ENCODE results near the gene KSR2.
A peak's percentile ranks its signal among the peaks of the same experiment; 100 is the strongest.

The KSR2 gene

DNA sequence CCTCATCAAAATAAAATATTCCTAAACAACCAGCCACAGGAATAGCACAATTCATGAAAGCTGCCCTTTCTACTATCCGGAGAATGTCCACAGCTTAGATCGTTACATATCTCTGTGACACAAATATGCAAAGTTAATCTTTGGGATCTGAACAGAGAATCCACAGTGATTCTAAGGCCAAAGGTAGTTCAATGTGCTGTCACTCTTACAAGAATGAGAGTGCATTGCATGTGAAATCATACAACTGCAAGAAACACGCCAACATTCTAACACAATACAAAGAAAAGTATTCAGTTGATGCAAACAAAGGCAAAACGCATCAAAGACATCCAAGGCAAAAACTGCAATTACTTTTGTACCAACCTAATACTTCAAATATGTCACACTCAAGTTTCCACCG, 60.4 kb downstream of the KSR2 start:
- CTCF ChIA-PET, result interaction anchor here (0.6 kb wide), 1 partner anchor 155 kb away, joined by 3 read pairs; no protein-coding TSS in a partner anchor
- Histone ChIP-seq H3K4me3 (ENCODE audit: low read depth, low read length) (no peak overlapping the region), H3K27ac (ENCODE audit: extremely low read depth, low read depth, low read length) (no peak overlapping the region), H3K36me3 (ENCODE audit: control insufficient read depth in 2 of 2, insufficient read depth in 1 of 2, low read length in 2 of 2) (no peaks in the 10 kb centered on the region), H3K4me1 (ENCODE audit: control insufficient read depth, insufficient read depth, low read length) (no peaks in the 10 kb centered on the region), H3K9me3 (ENCODE audit: control insufficient read depth, insufficient read depth, low read depth, low read length) (no peaks in the 10 kb centered on the region)
- POLR2A ChIA-PET, result no interaction called here
- no peak for TF ChIP-seq ZNF335 (tag by site-specific recombination; conservative IDR thresholded peaks at IDR 0.05)
- TF ChIP-seq, protein P1, sequence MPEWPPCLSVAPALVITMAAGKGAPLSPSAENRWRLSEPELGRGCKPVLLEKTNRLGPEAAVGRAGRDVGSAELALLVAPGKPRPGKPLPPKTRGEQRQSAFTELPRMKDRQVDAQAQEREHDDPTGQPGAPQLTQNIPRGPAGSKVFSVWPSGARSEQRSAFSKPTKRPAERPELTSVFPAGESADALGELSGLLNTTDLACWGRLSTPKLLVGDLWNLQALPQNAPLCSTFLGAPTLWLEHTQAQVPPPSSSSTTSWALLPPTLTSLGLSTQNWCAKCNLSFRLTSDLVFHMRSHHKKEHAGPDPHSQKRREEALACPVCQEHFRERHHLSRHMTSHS (tag by site-specific recombination; IDR thresholded peaks at IDR 0.05), result no peak
- TF ChIP-seq, protein P2, sequence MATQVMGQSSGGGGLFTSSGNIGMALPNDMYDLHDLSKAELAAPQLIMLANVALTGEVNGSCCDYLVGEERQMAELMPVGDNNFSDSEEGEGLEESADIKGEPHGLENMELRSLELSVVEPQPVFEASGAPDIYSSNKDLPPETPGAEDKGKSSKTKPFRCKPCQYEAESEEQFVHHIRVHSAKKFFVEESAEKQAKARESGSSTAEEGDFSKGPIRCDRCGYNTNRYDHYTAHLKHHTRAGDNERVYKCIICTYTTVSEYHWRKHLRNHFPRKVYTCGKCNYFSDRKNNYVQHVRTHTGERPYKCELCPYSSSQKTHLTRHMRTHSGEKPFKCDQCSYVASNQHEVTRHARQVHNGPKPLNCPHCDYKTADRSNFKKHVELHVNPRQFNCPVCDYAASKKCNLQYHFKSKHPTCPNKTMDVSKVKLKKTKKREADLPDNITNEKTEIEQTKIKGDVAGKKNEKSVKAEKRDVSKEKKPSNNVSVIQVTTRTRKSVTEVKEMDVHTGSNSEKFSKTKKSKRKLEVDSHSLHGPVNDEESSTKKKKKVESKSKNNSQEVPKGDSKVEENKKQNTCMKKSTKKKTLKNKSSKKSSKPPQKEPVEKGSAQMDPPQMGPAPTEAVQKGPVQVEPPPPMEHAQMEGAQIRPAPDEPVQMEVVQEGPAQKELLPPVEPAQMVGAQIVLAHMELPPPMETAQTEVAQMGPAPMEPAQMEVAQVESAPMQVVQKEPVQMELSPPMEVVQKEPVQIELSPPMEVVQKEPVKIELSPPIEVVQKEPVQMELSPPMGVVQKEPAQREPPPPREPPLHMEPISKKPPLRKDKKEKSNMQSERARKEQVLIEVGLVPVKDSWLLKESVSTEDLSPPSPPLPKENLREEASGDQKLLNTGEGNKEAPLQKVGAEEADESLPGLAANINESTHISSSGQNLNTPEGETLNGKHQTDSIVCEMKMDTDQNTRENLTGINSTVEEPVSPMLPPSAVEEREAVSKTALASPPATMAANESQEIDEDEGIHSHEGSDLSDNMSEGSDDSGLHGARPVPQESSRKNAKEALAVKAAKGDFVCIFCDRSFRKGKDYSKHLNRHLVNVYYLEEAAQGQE (tag by site-specific recombination; IDR thresholded peaks at IDR 0.05), result no peak
- TF ChIP-seq ZNF112 (tag by site-specific recombination; IDR thresholded peaks at IDR 0.05), result no peak
- TF ChIP-seq EGR2 (tag by site-specific recombination; IDR thresholded peaks at IDR 0.05; ENCODE audit: low read depth), result no peak

DNA sequence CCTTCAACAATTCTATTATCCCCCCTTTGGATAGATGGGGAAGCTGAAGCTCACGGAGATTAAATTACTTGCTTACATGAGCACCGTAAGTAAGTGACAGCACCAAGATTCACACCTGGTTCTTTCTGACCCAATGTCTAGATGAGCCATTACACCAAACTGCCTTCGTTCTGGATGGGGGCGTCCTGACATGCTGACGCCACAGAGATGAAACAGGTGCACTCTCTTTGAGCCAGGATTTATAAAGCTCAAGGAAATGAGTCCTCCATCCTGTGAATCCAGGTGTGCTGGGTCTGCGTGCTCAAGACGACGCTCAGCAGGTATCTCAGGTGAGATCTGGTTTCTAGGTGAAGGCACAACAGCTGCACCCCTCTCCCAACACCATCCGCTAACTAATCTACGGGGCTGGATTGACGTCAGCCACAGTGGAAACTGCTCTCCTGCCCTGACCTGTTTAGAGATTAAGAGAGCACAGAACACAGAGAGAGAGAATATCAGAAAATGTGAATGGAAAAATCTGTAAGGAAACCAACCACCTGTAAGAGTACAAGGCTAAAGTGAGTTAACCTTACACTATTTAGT, 61.6 kb downstream of the KSR2 start:
- Histone ChIP-seq H3K4me3 (ENCODE audit: low read depth, low read length) (no peak overlapping the region), H3K36me3 (ENCODE audit: control insufficient read depth in 2 of 2, insufficient read depth in 1 of 2, low read length in 2 of 2) (no peaks in the 10 kb centered on the region), H3K27ac (ENCODE audit: extremely low read depth, low read depth, low read length) (no peak overlapping the region), H3K9me3 (ENCODE audit: control insufficient read depth, insufficient read depth, low read depth, low read length) (no peaks in the 10 kb centered on the region), H3K4me1 (ENCODE audit: control insufficient read depth, insufficient read depth, low read length) (no peaks in the 10 kb centered on the region)
- TF ChIP-seq SCRT2 (tag by site-specific recombination; IDR thresholded peaks at IDR 0.05) (peak; percentile 50), ZNF184 (tag by site-specific recombination; IDR thresholded peaks at IDR 0.05) (no peak)
- ChIA-PET POLR2A (no interaction called here), CTCF (interaction anchor here (0.6 kb wide), 3 partner anchors 58 to 1576 kb away, joined by 3 to 4 read pairs (median 3); no protein-coding TSS in a partner anchor)

DNA sequence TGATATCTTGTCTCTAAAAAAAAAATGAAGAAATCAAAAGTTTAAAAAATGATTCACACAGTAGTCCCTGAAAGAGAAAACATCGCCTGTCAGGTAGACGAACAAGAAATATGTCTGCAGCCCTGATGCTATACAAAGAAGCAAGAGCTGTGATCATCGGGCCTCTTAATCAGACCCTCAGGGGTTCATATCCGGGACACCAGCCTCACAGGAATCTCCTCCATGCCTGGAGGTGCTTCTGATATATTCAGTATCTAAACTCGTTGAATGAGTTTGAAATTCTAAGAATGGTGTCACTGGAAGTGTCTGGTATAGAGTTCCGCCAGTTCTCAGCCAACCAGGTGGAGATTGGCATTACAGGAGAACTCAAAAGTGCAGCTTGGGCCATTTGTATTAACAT, 64.7 kb downstream of the KSR2 start:
- TF ChIP-seq HOXC10 (CRISPR knock-in tag; IDR thresholded peaks at IDR 0.05), result no peak
- TF ChIP-seq, protein P3, sequence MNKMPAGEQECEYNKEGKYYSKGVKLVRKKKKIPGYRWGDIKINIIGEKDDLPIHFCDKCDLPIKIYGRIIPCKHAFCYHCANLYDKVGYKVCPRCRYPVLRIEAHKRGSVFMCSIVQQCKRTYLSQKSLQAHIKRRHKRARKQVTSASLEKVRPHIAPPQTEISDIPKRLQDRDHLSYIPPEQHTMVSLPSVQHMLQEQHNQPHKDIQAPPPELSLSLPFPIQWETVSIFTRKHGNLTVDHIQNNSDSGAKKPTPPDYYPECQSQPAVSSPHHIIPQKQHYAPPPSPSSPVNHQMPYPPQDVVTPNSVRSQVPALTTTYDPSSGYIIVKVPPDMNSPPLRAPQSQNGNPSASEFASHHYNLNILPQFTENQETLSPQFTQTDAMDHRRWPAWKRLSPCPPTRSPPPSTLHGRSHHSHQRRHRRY (tag by site-specific recombination; IDR thresholded peaks at IDR 0.05), result no peak
- no peak for TF ChIP-seq ZNF610 (tag by site-specific recombination; IDR thresholded peaks at IDR 0.05; ENCODE audit: borderline replicate concordance)
- no peak for TF ChIP-seq ZNF132 (tag by site-specific recombination; IDR thresholded peaks at IDR 0.05; ENCODE audit: borderline replicate concordance)
- TF ChIP-seq ZNF416 (tag by site-specific recombination; IDR thresholded peaks at IDR 0.05), result no peak
- TF ChIP-seq, protein P4, sequence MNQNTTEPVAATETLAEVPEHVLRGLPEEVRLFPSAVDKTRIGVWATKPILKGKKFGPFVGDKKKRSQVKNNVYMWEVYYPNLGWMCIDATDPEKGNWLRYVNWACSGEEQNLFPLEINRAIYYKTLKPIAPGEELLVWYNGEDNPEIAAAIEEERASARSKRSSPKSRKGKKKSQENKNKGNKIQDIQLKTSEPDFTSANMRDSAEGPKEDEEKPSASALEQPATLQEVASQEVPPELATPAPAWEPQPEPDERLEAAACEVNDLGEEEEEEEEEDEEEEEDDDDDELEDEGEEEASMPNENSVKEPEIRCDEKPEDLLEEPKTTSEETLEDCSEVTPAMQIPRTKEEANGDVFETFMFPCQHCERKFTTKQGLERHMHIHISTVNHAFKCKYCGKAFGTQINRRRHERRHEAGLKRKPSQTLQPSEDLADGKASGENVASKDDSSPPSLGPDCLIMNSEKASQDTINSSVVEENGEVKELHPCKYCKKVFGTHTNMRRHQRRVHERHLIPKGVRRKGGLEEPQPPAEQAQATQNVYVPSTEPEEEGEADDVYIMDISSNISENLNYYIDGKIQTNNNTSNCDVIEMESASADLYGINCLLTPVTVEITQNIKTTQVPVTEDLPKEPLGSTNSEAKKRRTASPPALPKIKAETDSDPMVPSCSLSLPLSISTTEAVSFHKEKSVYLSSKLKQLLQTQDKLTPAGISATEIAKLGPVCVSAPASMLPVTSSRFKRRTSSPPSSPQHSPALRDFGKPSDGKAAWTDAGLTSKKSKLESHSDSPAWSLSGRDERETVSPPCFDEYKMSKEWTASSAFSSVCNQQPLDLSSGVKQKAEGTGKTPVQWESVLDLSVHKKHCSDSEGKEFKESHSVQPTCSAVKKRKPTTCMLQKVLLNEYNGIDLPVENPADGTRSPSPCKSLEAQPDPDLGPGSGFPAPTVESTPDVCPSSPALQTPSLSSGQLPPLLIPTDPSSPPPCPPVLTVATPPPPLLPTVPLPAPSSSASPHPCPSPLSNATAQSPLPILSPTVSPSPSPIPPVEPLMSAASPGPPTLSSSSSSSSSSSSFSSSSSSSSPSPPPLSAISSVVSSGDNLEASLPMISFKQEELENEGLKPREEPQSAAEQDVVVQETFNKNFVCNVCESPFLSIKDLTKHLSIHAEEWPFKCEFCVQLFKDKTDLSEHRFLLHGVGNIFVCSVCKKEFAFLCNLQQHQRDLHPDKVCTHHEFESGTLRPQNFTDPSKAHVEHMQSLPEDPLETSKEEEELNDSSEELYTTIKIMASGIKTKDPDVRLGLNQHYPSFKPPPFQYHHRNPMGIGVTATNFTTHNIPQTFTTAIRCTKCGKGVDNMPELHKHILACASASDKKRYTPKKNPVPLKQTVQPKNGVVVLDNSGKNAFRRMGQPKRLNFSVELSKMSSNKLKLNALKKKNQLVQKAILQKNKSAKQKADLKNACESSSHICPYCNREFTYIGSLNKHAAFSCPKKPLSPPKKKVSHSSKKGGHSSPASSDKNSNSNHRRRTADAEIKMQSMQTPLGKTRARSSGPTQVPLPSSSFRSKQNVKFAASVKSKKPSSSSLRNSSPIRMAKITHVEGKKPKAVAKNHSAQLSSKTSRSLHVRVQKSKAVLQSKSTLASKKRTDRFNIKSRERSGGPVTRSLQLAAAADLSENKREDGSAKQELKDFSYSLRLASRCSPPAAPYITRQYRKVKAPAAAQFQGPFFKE (tag by site-specific recombination; IDR thresholded peaks at IDR 0.05; ENCODE audit: borderline replicate concordance), result no peak
- no peak for TF ChIP-seq KLF9 (tag by site-specific recombination; IDR thresholded peaks at IDR 0.05; ENCODE audit: low read depth)
- TF ChIP-seq ZNF239 (tag by site-specific recombination; IDR thresholded peaks at IDR 0.05), result no peak
- no peak for TF ChIP-seq ZNF19 (tag by site-specific recombination; IDR thresholded peaks at IDR 0.05; ENCODE audit: low read depth)
- no peak for TF ChIP-seq ZNF433 (tag by site-specific recombination; IDR thresholded peaks at IDR 0.05; ENCODE audit: low read depth)
- no peak for TF ChIP-seq MYNN (tag by site-specific recombination; IDR thresholded peaks at IDR 0.05; ENCODE audit: borderline replicate concordance)
- Histone ChIP-seq H3K27ac (ENCODE audit: extremely low read depth, low read depth, low read length) (no peak overlapping the region), H3K4me1 (ENCODE audit: control insufficient read depth, insufficient read depth, low read length) (no peaks in the 10 kb centered on the region), H3K9me3 (ENCODE audit: control insufficient read depth, insufficient read depth, low read depth, low read length) (no peaks in the 10 kb centered on the region), H3K36me3 (ENCODE audit: control insufficient read depth in 2 of 2, insufficient read depth in 1 of 2, low read length in 2 of 2) (no peaks in the 10 kb centered on the region), H3K4me3 (ENCODE audit: low read depth, low read length) (no peak overlapping the region)
- ChIA-PET CTCF (interaction anchor here (0.6 kb wide), 1 partner anchor 573 kb away, joined by 4 read pairs; no protein-coding TSS in a partner anchor), POLR2A (no interaction called here)

Data from HEK293 (cell line).